Measurements from ENCODE around the gene CEP20. TPM values are rescaled to one million over a fixed set of nuclear protein-coding genes. Genes with fewer than 3 reads are reported as not detected.

The CEP20 gene
- total and polyA plus RNA-seq, 2 of the 8 experiments (the other 6 are each of a cell fraction or from before 2014, with no cell fraction given) = 16.2 to 49.0 TPM

DNA sequence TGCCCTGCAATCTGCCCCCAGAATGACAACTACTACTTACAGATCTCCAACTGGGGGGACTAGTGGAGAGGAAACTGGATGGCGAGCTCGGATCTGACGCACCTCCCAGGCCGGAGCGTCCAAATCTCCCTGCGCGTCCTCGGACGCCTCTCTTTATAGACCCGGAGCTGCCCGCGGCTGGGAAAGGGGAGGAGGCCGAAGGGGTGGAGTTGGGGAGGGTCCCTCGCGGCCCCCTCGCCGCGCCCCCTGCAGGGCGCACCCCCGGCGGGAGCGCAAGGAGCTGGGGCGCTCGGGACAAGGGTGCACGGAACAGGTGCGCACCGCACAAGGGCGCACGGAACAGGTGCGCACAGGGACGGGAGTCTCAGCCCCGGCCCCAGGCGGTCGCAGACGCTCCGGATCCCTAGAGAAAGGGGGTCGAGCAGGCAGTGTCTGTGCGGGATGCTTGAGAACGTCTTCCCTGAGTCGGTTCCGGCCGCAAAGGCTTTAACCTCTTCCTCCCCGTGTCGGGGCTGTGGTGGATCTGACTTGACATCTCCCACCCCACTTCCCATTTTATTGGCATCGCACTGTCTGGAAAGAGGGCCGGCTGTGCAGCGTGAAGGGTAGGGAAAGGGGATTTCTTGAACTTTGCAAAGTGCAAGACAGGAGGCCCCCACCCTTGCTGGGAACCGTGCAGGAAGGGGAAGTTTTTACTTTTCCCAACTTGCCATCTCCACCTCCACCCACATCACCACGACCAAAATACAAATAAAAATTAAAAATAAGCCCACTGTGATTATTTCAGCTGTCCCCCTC lies 31.3 kb downstream of the CEP20 start, which contains the start of gene MYH11 (continued):
- TF ChIP-seq SUZ12 (IDR thresholded peaks at IDR 0.05; ENCODE audit: low read length) = no peak
- TF ChIP-seq CBX5 (IDR thresholded peaks at IDR 0.05; ENCODE audit: low read depth, low read length) = no peak
- TF ChIP-seq EGR1 (IDR thresholded peaks at IDR 0.05; ENCODE audit: borderline replicate concordance, low read depth, low read length) = no peak
- TF ChIP-seq KDM5A (IDR thresholded peaks at IDR 0.05; ENCODE audit: low read length) = no peak
- TF ChIP-seq KDM4A (IDR thresholded peaks at IDR 0.05; ENCODE audit: low read depth, low read length, severe bottlenecking) = peak; percentile 69
